ENCODE measurements around the gene OPCML. TPM values are rescaled to one million over a fixed set of nuclear protein-coding genes. Genes with fewer than 3 reads are reported as not detected.

Gene OPCML
- total RNA-seq, 2 experiments from 2014 or later: not detected

GRCh38 chr11:133072858-133073582, 459.3 kb downstream of the OPCML start:
- Mint-ChIP-seq H3K9me3 (ENCODE audit: insufficient read depth) (no peaks in the 10 kb centered on the region), H3K36me3 (ENCODE audit: low read depth) (no peaks in the 10 kb centered on the region), H3K4me3 (no peak overlapping the region), H3K27me3 (ENCODE audit: low read depth) (peaks cover 3% of the 10 kb centered on the region), H3K4me1 (ENCODE audit: low read depth) (no peaks in the 10 kb centered on the region), H3K27ac (no peak overlapping the region)
- no peak for DNase-seq
- ATAC-seq: no peak
- ChIA-PET CTCF (interaction anchor here (1.2 kb wide), 1 partner anchor 9 kb away, joined by 3 read pairs; no protein-coding TSS in a partner anchor), POLR2A (no interaction called here)

- H3K27ac Mint-ChIP-seq: no peak overlapping the region
Observed at GRCh38 chr11:133072378-133072777, 459.9 kb downstream of the OPCML start.

GRCh38 chr11:133070791-133071190, 461.5 kb downstream of the OPCML start:
- Mint-ChIP-seq H3K27me3 (ENCODE audit: low read depth) (peaks cover 3% of the 10 kb centered on the region), H3K9me3 (ENCODE audit: insufficient read depth) (no peaks in the 10 kb centered on the region), H3K27ac (no peak overlapping the region), H3K4me1 (ENCODE audit: low read depth) (no peaks in the 10 kb centered on the region), H3K36me3 (ENCODE audit: low read depth) (no peaks in the 10 kb centered on the region), H3K4me3 (no peak overlapping the region)
- DNase-seq: no peak
- ChIA-PET CTCF (interaction anchor here (0.9 kb wide), 1 partner anchor 8 kb away, joined by 3 read pairs; no protein-coding TSS in a partner anchor), POLR2A (no interaction called here)
- no peak for ATAC-seq

More at GRCh38 chr11:133072378-133072777, 459.9 kb downstream of the OPCML start:
- H3K4me1 Mint-ChIP-seq (ENCODE audit: low read depth): no peaks in the 10 kb centered on the region
- peaks cover 3% of the 10 kb centered on the region for H3K27me3 Mint-ChIP-seq (ENCODE audit: low read depth)
- no peaks in the 10 kb centered on the region for H3K9me3 Mint-ChIP-seq (ENCODE audit: insufficient read depth)
- ChIA-PET POLR2A (no interaction called here), CTCF (no interaction called here)
- no peak overlapping the region for H3K4me3 Mint-ChIP-seq
- ATAC-seq: no peak
- no peaks in the 10 kb centered on the region for H3K36me3 Mint-ChIP-seq (ENCODE audit: low read depth)
- no peak for DNase-seq

DNA sequence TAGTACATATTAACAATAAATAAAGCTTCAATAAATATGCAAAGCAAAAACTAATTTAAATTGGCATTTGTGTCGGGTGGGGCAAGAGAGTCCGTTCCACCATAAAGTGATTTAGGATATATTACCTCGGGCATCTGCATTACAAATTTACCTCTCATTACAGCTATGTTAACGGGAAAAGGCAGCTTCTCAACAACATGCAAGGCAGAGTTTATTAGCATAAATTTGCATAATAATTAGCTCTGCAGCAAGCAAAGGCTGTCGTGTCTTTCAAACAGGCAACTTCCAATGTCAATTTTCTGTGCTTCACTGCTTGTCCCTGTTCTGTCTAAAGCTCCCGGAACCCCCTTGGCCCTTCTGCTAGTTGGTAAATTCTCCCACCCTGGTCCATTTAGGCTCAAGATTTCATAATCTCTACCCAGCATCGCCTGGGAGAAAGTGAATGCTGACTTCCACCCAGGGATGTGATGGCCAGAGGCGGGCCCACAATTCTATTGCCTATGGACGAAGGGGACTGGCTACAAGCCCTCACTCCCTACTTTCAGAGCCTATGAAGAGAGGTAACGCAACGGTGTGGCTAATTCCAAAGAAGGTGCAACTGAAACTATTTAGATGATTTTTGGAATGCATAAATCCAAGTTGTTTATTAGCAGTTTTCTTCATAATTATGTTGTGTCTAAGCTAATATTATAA, 462.1 kb downstream of the OPCML start:
- Mint-ChIP-seq H3K9me3 (ENCODE audit: insufficient read depth) (no peaks in the 10 kb centered on the region), H3K4me1 (ENCODE audit: low read depth) (no peaks in the 10 kb centered on the region), H3K4me3 (no peak overlapping the region), H3K36me3 (ENCODE audit: low read depth) (no peaks in the 10 kb centered on the region), H3K27ac (no peak overlapping the region), H3K27me3 (ENCODE audit: low read depth) (peaks cover 3% of the 10 kb centered on the region)
- ChIA-PET CTCF (interaction anchor here (0.9 kb wide), 1 partner anchor 9 kb away, joined by 3 read pairs; no protein-coding TSS in a partner anchor), POLR2A (no interaction called here)
- no peak for DNase-seq
- no peak for ATAC-seq

DNA sequence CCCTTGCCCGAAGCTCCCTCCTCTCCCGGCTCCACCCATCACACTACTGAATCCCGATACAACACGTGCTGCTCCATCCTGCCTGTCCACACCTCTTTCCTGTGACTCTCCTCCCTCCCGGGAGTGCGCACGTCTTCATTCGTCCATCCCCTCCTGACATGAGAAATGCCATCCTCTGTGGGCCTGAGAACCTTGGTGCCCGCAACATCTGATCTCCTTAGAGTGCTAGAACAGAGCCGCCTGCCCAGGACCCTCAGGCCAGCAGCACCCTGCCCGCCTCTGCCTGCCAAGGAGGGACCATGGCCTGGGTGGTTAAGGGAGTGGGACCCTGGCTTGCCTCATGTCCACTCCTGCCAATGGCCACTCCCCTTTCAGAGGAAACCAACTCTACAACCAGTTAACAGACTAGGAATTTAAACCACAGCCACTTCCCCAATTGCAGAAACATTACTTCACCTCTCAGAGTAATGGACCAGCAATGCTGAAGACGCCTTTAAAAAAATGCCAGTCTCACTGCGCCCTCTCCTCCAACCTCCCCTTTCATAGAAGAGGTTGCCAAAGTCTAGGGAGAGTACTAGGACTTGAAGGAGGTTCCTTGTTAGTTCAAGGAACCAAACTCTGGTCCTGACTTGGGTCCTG, 466.3 kb downstream of the OPCML start:
- peaks cover 13% of the 10 kb centered on the region for H3K27me3 Mint-ChIP-seq (ENCODE audit: low read depth)
- H3K9me3 Mint-ChIP-seq (ENCODE audit: insufficient read depth): no peaks in the 10 kb centered on the region
- peaks cover 9% of the 10 kb centered on the region for H3K4me1 Mint-ChIP-seq (ENCODE audit: low read depth)
- H3K4me3 Mint-ChIP-seq: no peak overlapping the region
- no peak overlapping the region for H3K27ac Mint-ChIP-seq
- ATAC-seq (no peak), DNase-seq (no peak)
- ChIA-PET CTCF (no interaction called here), POLR2A (no interaction called here)
- no peaks in the 10 kb centered on the region for H3K36me3 Mint-ChIP-seq (ENCODE audit: low read depth)

- no peaks in the 10 kb centered on the region for H3K36me3 Mint-ChIP-seq (ENCODE audit: low read depth)
- H3K27ac Mint-ChIP-seq: no peak overlapping the region
Observed at GRCh38 chr11:133064961-133065360, 467.3 kb downstream of the OPCML start.

DNA sequence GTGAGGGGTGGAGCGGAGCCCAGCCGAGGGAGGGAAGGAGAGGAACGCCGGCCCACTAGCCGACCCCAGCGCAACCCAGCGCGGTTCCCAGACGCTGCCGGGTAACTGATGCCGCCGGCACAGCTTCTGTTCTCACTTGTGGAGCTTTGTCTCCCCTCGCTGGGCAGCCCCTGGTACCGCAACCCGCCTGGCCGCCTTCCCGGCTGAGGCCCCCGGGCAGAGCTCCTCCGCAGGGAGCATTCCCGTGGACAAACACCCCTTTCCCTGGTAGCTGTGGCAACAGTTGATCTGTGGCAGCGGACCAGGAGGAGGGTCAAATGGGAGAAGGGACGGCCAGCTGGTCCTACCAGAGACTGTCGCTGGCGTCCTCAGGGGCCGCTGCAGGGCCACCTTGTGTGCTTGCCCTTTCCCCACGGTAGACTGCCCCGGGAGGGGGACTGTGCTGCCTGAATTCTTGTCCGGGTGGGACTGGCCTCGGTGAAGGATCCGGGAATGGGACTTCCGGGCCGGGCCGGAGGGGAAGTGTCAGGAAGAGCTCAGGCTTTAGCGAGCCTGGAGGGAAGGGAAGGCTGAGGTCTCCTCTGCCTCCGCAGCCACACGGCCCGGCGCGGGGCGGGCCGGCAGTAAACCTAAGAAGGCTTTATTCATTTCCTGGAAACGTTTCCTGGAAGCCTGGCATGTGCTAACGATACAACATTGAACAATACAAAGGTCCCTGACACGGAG, 468.0 kb downstream of the OPCML start:
- peak; percentile 53 for ATAC-seq
- H3K27ac Mint-ChIP-seq: no peak overlapping the region
- no peaks in the 10 kb centered on the region for H3K9me3 Mint-ChIP-seq (ENCODE audit: insufficient read depth)
- DNase-seq: peak; percentile 29
- H3K36me3 Mint-ChIP-seq (ENCODE audit: low read depth): no peaks in the 10 kb centered on the region
- H3K4me1 Mint-ChIP-seq (ENCODE audit: low read depth): peaks cover 9% of the 10 kb centered on the region
- H3K4me3 Mint-ChIP-seq: peak overlapping the region; percentile 40
- peaks cover 13% of the 10 kb centered on the region for H3K27me3 Mint-ChIP-seq (ENCODE audit: low read depth)
- ChIA-PET POLR2A (no interaction called here), CTCF (interaction anchor here (1.4 kb wide), 1 partner anchor 10 kb away, joined by 3 read pairs; no protein-coding TSS in a partner anchor)

More at GRCh38 chr11:133064961-133065360, 467.3 kb downstream of the OPCML start:
- ATAC-seq (no peak), DNase-seq (no peak)
- Mint-ChIP-seq H3K4me3 (no peak overlapping the region), H3K9me3 (ENCODE audit: insufficient read depth) (no peaks in the 10 kb centered on the region), H3K4me1 (ENCODE audit: low read depth) (peaks cover 9% of the 10 kb centered on the region), H3K27me3 (ENCODE audit: low read depth) (peaks cover 13% of the 10 kb centered on the region)
- CTCF ChIA-PET: interaction anchor here (1.4 kb wide), 1 partner anchor 9 kb away, joined by 3 read pairs; no protein-coding TSS in a partner anchor
- POLR2A ChIA-PET: no interaction called here

- no peaks in the 10 kb centered on the region for H3K9me3 Mint-ChIP-seq (ENCODE audit: insufficient read depth)
- CTCF ChIA-PET: no interaction called here
- POLR2A ChIA-PET: no interaction called here
Observed at GRCh38 chr11:133058501-133058900, 473.8 kb downstream of the OPCML start.

GRCh38 chr11:133053124-133053776, 479.1 kb downstream of the OPCML start:
- no peak for ATAC-seq
- Mint-ChIP-seq H3K27ac (no peak overlapping the region), H3K27me3 (ENCODE audit: low read depth) (no peaks in the 10 kb centered on the region), H3K36me3 (ENCODE audit: low read depth) (no peaks in the 10 kb centered on the region), H3K4me3 (no peak overlapping the region), H3K4me1 (ENCODE audit: low read depth) (no peaks in the 10 kb centered on the region), H3K9me3 (ENCODE audit: insufficient read depth) (no peaks in the 10 kb centered on the region)
- no peak for DNase-seq
- CTCF ChIA-PET: no interaction called here
- POLR2A ChIA-PET: no interaction called here

More at GRCh38 chr11:133058501-133058900, 473.8 kb downstream of the OPCML start:
- Mint-ChIP-seq H3K4me3 (no peak overlapping the region), H3K4me1 (ENCODE audit: low read depth) (no peaks in the 10 kb centered on the region), H3K36me3 (ENCODE audit: low read depth) (no peaks in the 10 kb centered on the region), H3K27me3 (ENCODE audit: low read depth) (peaks cover 8% of the 10 kb centered on the region), H3K27ac (no peak overlapping the region)
- no peak for DNase-seq
- ATAC-seq: no peak

- Mint-ChIP-seq H3K27me3 (ENCODE audit: low read depth) (no peaks in the 10 kb centered on the region), H3K4me3 (no peak overlapping the region), H3K27ac (no peak overlapping the region), H3K9me3 (ENCODE audit: insufficient read depth) (no peaks in the 10 kb centered on the region), H3K36me3 (ENCODE audit: low read depth) (no peaks in the 10 kb centered on the region), H3K4me1 (ENCODE audit: low read depth) (no peaks in the 10 kb centered on the region)
- ATAC-seq (no peak), DNase-seq (no peak)
- CTCF ChIA-PET: no interaction called here
- POLR2A ChIA-PET: no interaction called here
Observed at GRCh38 chr11:133052537-133052936, 479.8 kb downstream of the OPCML start.

DNA sequence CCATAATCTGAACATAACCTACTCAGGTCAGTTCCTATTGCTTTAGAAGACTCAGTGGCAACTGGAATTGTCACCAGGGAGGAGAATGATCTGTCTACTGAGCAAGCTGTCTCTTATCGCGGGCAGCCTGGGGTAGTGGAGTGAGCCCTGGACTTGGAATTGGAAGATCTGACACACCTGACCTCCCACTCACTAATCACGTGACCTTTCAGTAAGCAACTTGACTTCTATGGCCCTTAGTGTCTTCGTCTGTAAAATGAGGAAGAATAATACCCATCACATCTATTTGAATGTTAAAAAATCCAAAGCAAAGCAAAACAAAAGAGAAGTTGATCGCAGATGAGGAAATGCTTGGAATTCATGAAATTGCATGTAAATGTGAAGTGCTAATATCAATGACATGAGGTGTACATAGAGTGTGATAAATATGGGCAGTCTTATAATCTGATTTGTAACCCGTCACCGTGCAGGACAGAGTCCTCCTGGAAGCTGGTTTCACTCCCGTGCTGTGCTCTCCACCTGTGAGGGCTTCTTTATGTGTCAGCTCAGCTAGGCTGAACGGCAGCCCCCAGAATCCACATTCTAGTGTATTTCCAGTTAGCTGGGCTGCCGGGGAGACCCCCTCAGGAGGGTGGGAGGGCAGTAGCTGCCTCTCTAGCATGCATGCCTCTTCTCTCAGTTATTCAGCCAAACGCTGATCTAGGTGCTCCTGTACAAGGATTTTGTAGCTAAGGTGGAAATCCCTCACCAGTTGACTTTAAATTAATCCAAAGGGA, 482.9 kb downstream of the OPCML start:
- ATAC-seq (no peak), DNase-seq (no peak)
- H3K4me1 Mint-ChIP-seq (ENCODE audit: low read depth): no peaks in the 10 kb centered on the region
- ChIA-PET CTCF (no interaction called here), POLR2A (no interaction called here)
- H3K27me3 Mint-ChIP-seq (ENCODE audit: low read depth): no peaks in the 10 kb centered on the region
- H3K36me3 Mint-ChIP-seq (ENCODE audit: low read depth): no peaks in the 10 kb centered on the region
- H3K4me3 Mint-ChIP-seq: no peak overlapping the region
- no peak overlapping the region for H3K27ac Mint-ChIP-seq
- H3K9me3 Mint-ChIP-seq (ENCODE audit: insufficient read depth): no peaks in the 10 kb centered on the region

All from activated CD8-positive, alpha-beta T cell treated with anti-CD3 and anti-CD28 coated beads, Interleukin-2, amount 10 ng/mL, durations not matched to agents 7 days and 5 days (primary cell).